Trophoblast cell (in vitro differentiated cells and primary cell): ENCODE results near the gene PRELID2. TPM values are rescaled to one million over a fixed set of nuclear protein-coding genes. Genes with fewer than 3 reads are reported as not detected.

Experiments
- DNase-seq, 2 donors: peaks; one replicate each; pipeline ENCODE4 v3.0.0-alpha.2; 2016
- H2AFZ ChIP-seq: 2 replicates; pipeline ENCODE4 v1.6.1; 2013; ENCODE audit warnings: low read length, moderate library complexity, mild to moderate bottlenecking; ENCODE audit not compliant: insufficient read depth, poor library complexity
- H2AK5ac ChIP-seq: 2 replicates; pipeline ENCODE4 v1.6.1; 2013; ENCODE audit warnings: mild to moderate bottlenecking, low read length
- H2BK120ac ChIP-seq: 2 replicates; pipeline ENCODE4 v1.6.1; 2013; ENCODE audit warnings: low read length, mild to moderate bottlenecking, moderate library complexity; ENCODE audit not compliant: insufficient read depth, poor library complexity
- H2BK12ac ChIP-seq: 2 replicates; pipeline ENCODE4 v1.6.1; 2013; ENCODE audit warnings: mild to moderate bottlenecking, low read length, moderate library complexity
- H2BK5ac ChIP-seq: 2 replicates; pipeline ENCODE4 v1.6.1; 2013; ENCODE audit warnings: low read length, low read depth, moderate library complexity, mild to moderate bottlenecking; ENCODE audit not compliant: poor library complexity
- H3K14ac ChIP-seq: 2 replicates; pipeline ENCODE4 v1.6.1; 2013; ENCODE audit warnings: mild to moderate bottlenecking, low read length
- H3K18ac ChIP-seq: 2 replicates; pipeline ENCODE4 v1.6.1; 2013; ENCODE audit warnings: mild to moderate bottlenecking, low read length
- H3K23ac ChIP-seq: 2 replicates; pipeline ENCODE4 v1.6.1; 2013; ENCODE audit warnings: low read length
- H3K27ac ChIP-seq: 2 replicates; pipeline ENCODE4 v1.5.1; 2013; ENCODE audit warnings: low read depth, mild to moderate bottlenecking, inconsistent platforms, low read length, moderate library complexity
- H3K27me3 ChIP-seq: 2 replicates; pipeline ENCODE4 v1.6.1; 2013; ENCODE audit warnings: inconsistent platforms, mild to moderate bottlenecking, low read length, moderate library complexity; ENCODE audit not compliant: insufficient read depth
- H3K36me3 ChIP-seq, 2 experiments: 1 replicate in 1 of 2; 2 replicates in 1 of 2; pipeline ENCODE4 v1.6.1; 2013; ENCODE audit warnings: low read length in 2 of 2, mild to moderate bottlenecking in 2 of 2, moderate library complexity in 1 of 2; ENCODE audit not compliant: insufficient read depth in 2 of 2, control insufficient read depth in 1 of 2
- H3K4ac ChIP-seq: 2 replicates; pipeline ENCODE4 v1.6.1; 2013; ENCODE audit warnings: low read depth, mild to moderate bottlenecking, low read length, moderate library complexity
- H3K4me1 ChIP-seq, 2 experiments: 1 replicate in 1 of 2; 2 replicates in 1 of 2; pipeline ENCODE4 v1.6.1; 2013; ENCODE audit warnings: low read length in 2 of 2, mild to moderate bottlenecking in 2 of 2, moderate library complexity in 1 of 2; ENCODE audit not compliant: insufficient read depth in 2 of 2, control insufficient read depth in 1 of 2
- H3K4me2 ChIP-seq: 2 replicates; pipeline ENCODE4 v1.6.1; 2013; ENCODE audit warnings: inconsistent platforms, mild to moderate bottlenecking, low read length, moderate library complexity
- H3K4me3 ChIP-seq: 2 replicates; pipeline ENCODE4 v1.5.1; 2013; ENCODE audit warnings: mild to moderate bottlenecking, low read depth, low read length, inconsistent platforms
- H3K79me1 ChIP-seq: one replicate; pipeline ENCODE4 v1.6.1; 2013; ENCODE audit warnings: low read length
- H3K79me2 ChIP-seq: 2 replicates; pipeline ENCODE4 v1.6.1; 2013; ENCODE audit warnings: low read length, mild to moderate bottlenecking; ENCODE audit not compliant: control insufficient read depth, insufficient read depth, poor library complexity
- H3K9ac ChIP-seq: 2 replicates; pipeline ENCODE4 v1.6.1; 2013; ENCODE audit warnings: mild to moderate bottlenecking, low read length
- H3K9me3 ChIP-seq: 2 replicates; pipeline ENCODE4 v1.6.1; 2013; ENCODE audit warnings: low read depth, mild to moderate bottlenecking, control low read depth, inconsistent platforms, low read length; ENCODE audit not compliant: insufficient read depth
- H4K12ac ChIP-seq: 2 replicates; pipeline ENCODE4 v1.6.1; 2013; ENCODE audit warnings: low read depth, mild to moderate bottlenecking, low read length, moderate library complexity
- H4K8ac ChIP-seq: 2 replicates; pipeline ENCODE4 v1.6.1; 2013; ENCODE audit warnings: low read depth, mild to moderate bottlenecking, low read length, moderate library complexity
- H4K91ac ChIP-seq: one replicate; pipeline ENCODE4 v1.6.1; 2013; ENCODE audit warnings: low read depth, mild to moderate bottlenecking, low read length, moderate library complexity
- WGBS: extraction: QIAGEN DNeasy Blood & Tissue Kit; methylation state at CpG from one replicate; pipeline ENCODE4 v1.1.7; 2013; ENCODE audit warnings: missing lambda C conversion rate; ENCODE audit not compliant: insufficient read length, insufficient coverage; ENCODE audit errors: extremely low coverage; 5-methylcytosine and 5-hydroxymethylcytosine counted together
- polyA plus RNA-seq: library from polyadenylated mRNA; stranded (reverse); fragments of 200-250 nt; gene quantifications from 2 replicates; pipeline ENCODE4 v1.2.3, GENCODE V29; 2013

Gene PRELID2
- 2.7 and 2.9 TPM in 2 replicates for polyA plus RNA-seq

DNA sequence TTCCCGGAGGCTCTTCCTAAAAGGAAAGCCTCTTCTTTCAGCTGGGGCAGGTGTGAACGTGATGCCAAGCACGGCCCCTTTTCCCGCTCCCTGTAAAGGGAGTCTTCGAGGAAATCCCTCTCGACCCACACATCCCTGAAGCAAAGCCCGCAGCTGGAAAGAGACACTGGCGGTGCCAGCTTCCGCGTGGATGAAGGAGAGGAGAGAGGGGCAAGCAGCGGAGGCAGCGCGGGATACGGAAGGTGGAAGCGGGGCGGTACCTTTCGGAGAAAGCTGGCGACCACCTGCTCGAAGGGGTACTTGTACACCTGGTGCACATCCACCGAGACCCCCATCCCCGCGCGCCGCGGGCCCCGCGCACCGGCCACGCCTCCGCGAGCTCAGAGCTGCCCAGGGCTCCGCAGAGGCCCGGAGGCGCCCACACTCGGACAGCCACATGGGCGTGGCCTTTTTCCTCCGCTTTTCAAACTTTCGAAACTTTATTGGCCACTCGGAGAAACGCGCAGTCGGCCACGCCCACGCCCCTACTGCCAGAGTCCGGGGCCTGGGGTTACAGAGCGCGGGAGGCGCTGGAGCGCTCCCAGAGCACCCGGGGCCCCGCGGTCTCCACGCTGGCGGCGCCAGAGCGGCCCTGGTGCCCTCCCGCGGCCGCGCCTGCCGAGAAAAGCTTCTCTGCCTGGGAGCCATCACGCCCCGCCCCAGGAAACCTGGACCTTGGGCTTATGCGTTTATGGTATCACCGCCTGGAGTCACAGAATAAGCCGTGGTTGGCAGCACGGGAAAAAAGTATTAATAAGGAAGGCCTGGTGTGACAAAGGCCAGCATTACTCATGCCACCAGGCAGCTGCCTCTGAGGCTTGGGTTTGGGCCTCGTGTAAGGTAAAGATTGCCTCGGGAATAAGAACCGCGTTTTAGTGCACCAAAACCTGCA, at the start of gene PRELID2:
TSS of gene PRELID2 (minus strand) at position 426 of the 931 bp plus-strand sequence. CDS start at position 335, 91 bp downstream.
- Histone ChIP-seq H3K4me2 (peak within 1 kb of the TSS; percentile 92), H3K4me1 (peaks cover 5 to 7% of the 10 kb centered on the region in 2 experiments), H3K18ac (peak within 1 kb of the TSS; percentile 25), H3K27me3 (no peaks in the 10 kb centered on the region), H3K79me2 (peaks cover 4% of the 10 kb centered on the region), H2BK12ac (peak within 1 kb of the TSS; percentile 30), H3K79me1 (peaks cover 2% of the 10 kb centered on the region), H3K9me3 (no peaks in the 10 kb centered on the region), H3K14ac (no peak within 1 kb of the TSS), H3K9ac (peak within 1 kb of the TSS; percentile 41), H4K8ac (peak within 1 kb of the TSS; percentile 89), H2AK5ac (peak within 1 kb of the TSS; percentile 53), H2BK5ac (no peak within 1 kb of the TSS), H3K23ac (no peak within 1 kb of the TSS), H4K91ac (peak within 1 kb of the TSS; percentile 70), H2AFZ (peak within 1 kb of the TSS; percentile 77), H3K27ac (no peak within 1 kb of the TSS), H4K12ac (peak within 1 kb of the TSS; percentile 78), H3K4ac (no peak within 1 kb of the TSS), H3K4me3 (peak within 1 kb of the TSS; percentile 74), H2BK120ac (no peak within 1 kb of the TSS), H3K36me3 (no peaks in the 10 kb centered on the region)
- WGBS, result no CpG with 5 or more reads among the region's 71 CpGs
- DNase-seq, result peak; percentile 77 to 90

- H2BK12ac ChIP-seq, result no peak overlapping the region
- H3K18ac ChIP-seq, result no peak overlapping the region
- no peak overlapping the region for H3K4ac ChIP-seq
- WGBS, result no CpG with 5 or more reads among the region's 2 CpGs
- no peak overlapping the region for H2AK5ac ChIP-seq
- DNase-seq, result no peak
- H2BK5ac ChIP-seq, result no peak overlapping the region
- H3K4me3 ChIP-seq, result no peak overlapping the region
- H4K91ac ChIP-seq, result no peak overlapping the region
- no peaks in the 10 kb centered on the region for H3K79me1 ChIP-seq
- H4K12ac ChIP-seq, result no peak overlapping the region
- no peak overlapping the region for H4K8ac ChIP-seq
- H3K9ac ChIP-seq, result no peak overlapping the region
- H3K79me2 ChIP-seq, result no peaks in the 10 kb centered on the region
- H3K9me3 ChIP-seq, result no peaks in the 10 kb centered on the region
- no peak overlapping the region for H3K14ac ChIP-seq
- H3K27me3 ChIP-seq, result no peaks in the 10 kb centered on the region
- H3K36me3 ChIP-seq, result no peaks in the 10 kb centered on the region
- no peak overlapping the region for H3K23ac ChIP-seq
- H2AFZ ChIP-seq, result no peak overlapping the region
- H3K4me2 ChIP-seq, result no peak overlapping the region
- H3K27ac ChIP-seq, result no peak overlapping the region
- no peaks in the 10 kb centered on the region for H3K4me1 ChIP-seq
- H2BK120ac ChIP-seq, result no peak overlapping the region
These were observed 39.6 kb upstream of the PRELID2 start for GRCh38 chr5:145874765-145875164.

GRCh38 chr5:145872914-145873313, 37.8 kb upstream of the PRELID2 start, which contains the start of gene GRXCR2:
TSS of gene GRXCR2 (minus strand) at chr5:145873014. CDS start at chr5:145872968, 46 bp downstream.
- Histone ChIP-seq H3K27ac (no peak within 1 kb of the TSS), H2BK5ac (no peak within 1 kb of the TSS), H3K23ac (no peak within 1 kb of the TSS), H3K27me3 (no peaks in the 10 kb centered on the region), H3K4ac (no peak within 1 kb of the TSS), H2AK5ac (no peak within 1 kb of the TSS), H2BK12ac (no peak within 1 kb of the TSS), H3K79me1 (no peaks in the 10 kb centered on the region), H3K79me2 (no peaks in the 10 kb centered on the region), H3K9ac (no peak within 1 kb of the TSS), H4K8ac (no peak within 1 kb of the TSS), H3K4me1 (no peaks in the 10 kb centered on the region), H3K4me2 (no peak within 1 kb of the TSS), H2AFZ (no peak within 1 kb of the TSS), H3K36me3 (no peaks in the 10 kb centered on the region), H3K14ac (no peak within 1 kb of the TSS), H2BK120ac (no peak within 1 kb of the TSS), H4K91ac (no peak within 1 kb of the TSS), H3K4me3 (no peak within 1 kb of the TSS), H4K12ac (no peak within 1 kb of the TSS), H3K18ac (no peak within 1 kb of the TSS), H3K9me3 (no peaks in the 10 kb centered on the region)
- no peak for DNase-seq
- no CpG with 5 or more reads among the region's 3 CpGs for WGBS

DNA sequence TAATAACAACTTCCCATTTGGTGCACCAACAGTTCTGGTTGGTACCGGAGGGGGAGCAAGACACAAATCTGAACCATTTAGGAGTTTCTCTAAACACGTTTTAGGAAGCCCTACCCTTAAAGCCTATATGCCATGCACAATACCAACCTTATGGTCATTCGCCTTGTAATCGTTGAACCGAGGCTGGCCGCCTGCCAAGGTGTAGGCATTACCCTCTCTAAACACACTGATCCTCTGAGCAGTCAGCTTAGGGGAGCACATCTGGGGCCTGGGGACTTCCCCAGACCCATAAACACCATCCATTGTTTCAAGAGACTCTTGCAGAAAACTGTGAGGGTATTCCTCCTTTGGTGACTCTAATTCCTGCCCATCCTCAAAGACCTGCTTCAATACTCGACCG, 37.3 kb upstream of the PRELID2 start:
- H3K9ac ChIP-seq, result no peak overlapping the region
- no peaks in the 10 kb centered on the region for H3K9me3 ChIP-seq
- H3K27ac ChIP-seq, result no peak overlapping the region
- no peak for DNase-seq
- no peak overlapping the region for H2BK120ac ChIP-seq
- WGBS, result no CpG with 5 or more reads among the region's 8 CpGs
- no peaks in the 10 kb centered on the region for H3K4me1 ChIP-seq
- no peaks in the 10 kb centered on the region for H3K79me2 ChIP-seq
- no peak overlapping the region for H4K12ac ChIP-seq
- H4K8ac ChIP-seq, result no peak overlapping the region
- no peak overlapping the region for H2AFZ ChIP-seq
- no peak overlapping the region for H2BK12ac ChIP-seq
- no peaks in the 10 kb centered on the region for H3K27me3 ChIP-seq
- H2BK5ac ChIP-seq, result no peak overlapping the region
- H2AK5ac ChIP-seq, result no peak overlapping the region
- no peaks in the 10 kb centered on the region for H3K36me3 ChIP-seq
- no peak overlapping the region for H3K14ac ChIP-seq
- H4K91ac ChIP-seq, result no peak overlapping the region
- H3K79me1 ChIP-seq, result no peaks in the 10 kb centered on the region
- H3K4me2 ChIP-seq, result no peak overlapping the region
- no peak overlapping the region for H3K18ac ChIP-seq
- no peak overlapping the region for H3K23ac ChIP-seq
- H3K4me3 ChIP-seq, result no peak overlapping the region
- H3K4ac ChIP-seq, result no peak overlapping the region
